Aorta (tissue), 5 donors: ENCODE data around the gene ELAC1. TPM values are rescaled to one million over a fixed set of nuclear protein-coding genes. Genes with fewer than 3 reads are reported as not detected.

Experiments used
- ATAC-seq: fragments of 200-7000 bp; cut with Tn5 transposase; one replicate; pipeline ENCODE4 v1.9.1; 2022; ENCODE audit warnings: moderate library complexity; ENCODE audit not compliant: low FRiP score
- DNase-seq, 2 donors: peaks; one replicate each; pipeline ENCODE4 v3.0.0-alpha.2; 2020
- H3K27ac ChIP-seq, 2 donors: one replicate each; pipeline ENCODE4 v1.5.1; 2013; ENCODE audit warnings: low read length in 2 of 2, mild to moderate bottlenecking in 2 of 2, moderate library complexity in 2 of 2, control low read depth in 1 of 2, inconsistent platforms in 1 of 2, low read depth in 1 of 2
- H3K27me3 ChIP-seq, 2 donors: one replicate each; pipeline ENCODE4 v1.6.1; 2013; ENCODE audit warnings: control low read depth in 1 of 2, low read length in 1 of 2, mild to moderate bottlenecking in 1 of 2, moderate library complexity in 1 of 2; ENCODE audit not compliant: insufficient read depth in 2 of 2, control insufficient read depth in 1 of 2
- H3K36me3 ChIP-seq, 2 donors: one replicate each; pipeline ENCODE4 v1.6.1; 2013; ENCODE audit warnings: control low read depth in 1 of 2, low read length in 1 of 2, mild to moderate bottlenecking in 1 of 2; ENCODE audit not compliant: insufficient read depth in 2 of 2, control insufficient read depth in 1 of 2
- H3K4me1 ChIP-seq, 2 donors: one replicate each; pipeline ENCODE4 v1.6.1; 2013; ENCODE audit warnings: low read length in 2 of 2, control low read depth in 1 of 2, mild to moderate bottlenecking in 1 of 2, moderate library complexity in 1 of 2; ENCODE audit not compliant: insufficient read depth in 2 of 2, control insufficient read depth in 1 of 2
- H3K4me3 ChIP-seq, 2 donors: one replicate each; pipeline ENCODE4 v1.5.1; 2013; ENCODE audit warnings: low read length in 2 of 2, control low read depth in 1 of 2, mild to moderate bottlenecking in 1 of 2
- H3K9me3 ChIP-seq: one replicate; pipeline ENCODE4 v1.6.1; 2013; ENCODE audit warnings: mild to moderate bottlenecking, low read length; ENCODE audit not compliant: control insufficient read depth
- WGBS, 2 donors: extraction: QIAGEN DNeasy Blood & Tissue Kit; methylation state at CpG; one replicate each; pipeline ENCODE4 v1.1.7; 2013; 5-methylcytosine and 5-hydroxymethylcytosine counted together
- intact Hi-C, 2 donors: fragments of 100-400 bp; cut with DNase I; formaldehyde crosslinking; loops; one replicate each; pipeline versions ENCODE4 v1.14.2 to v1.15.0; 2022
- polyA plus RNA-seq, 2 donors: library from polyadenylated mRNA; stranded (reverse); fragments of 200-250 nt; gene quantifications; one replicate each; pipeline ENCODE4 v1.2.3, GENCODE V29; 2013
- total RNA-seq, 2 donors: library from RNA; stranded (reverse); fragmentation: NEBNext Ultra II Directional; extraction: Animal tissue kit (Norgen Biotek cat#: 25700); gene quantifications; one replicate each; pipeline ENCODE4 v1.2.1, GENCODE V29; 2021
- donor health status: healthy with polysubstance abuse.
- donor health status: Bipolar disorder and iron deficiency.
- donor health status: DM: no; HTN: no; CAD: no.
- donor health status: DM: no; HTN: no; CAD: no.
- donor health status: DM: yes; HTN: yes; CAD: no.

ELAC1 gene
- total and polyA plus RNA-seq, 4 donors = 5.1 to 9.4 (median 8.1) TPM

- WGBS, 2 donors = 94 to 95% methylated on average over 5 of the region's 5 CpGs
- no peaks in the 10 kb centered on the region for H3K4me1 ChIP-seq
- ATAC-seq (no peak), DNase-seq (no peak)
- H3K4me3 ChIP-seq = no peak overlapping the region
- H3K27ac ChIP-seq = no peak overlapping the region
- no peaks in the 10 kb centered on the region for H3K9me3 ChIP-seq
- no peaks in the 10 kb centered on the region for H3K27me3 ChIP-seq
- intact Hi-C loops = no loop called here
- no peaks in the 10 kb centered on the region for H3K36me3 ChIP-seq
These were observed 38.4 kb downstream of the ELAC1 start for GRCh38 chr18:51006061-51006818.

- ATAC-seq (no peak), DNase-seq (no peak)
- H3K36me3 ChIP-seq = no peaks in the 10 kb centered on the region
- WGBS, 2 donors = 68 to 69% methylated on average over 9 to 13 of the region's 13 CpGs
- H3K27ac ChIP-seq = no peak overlapping the region
- intact Hi-C loops = no loop called here
- H3K4me1 ChIP-seq = no peaks in the 10 kb centered on the region
- no peak overlapping the region for H3K4me3 ChIP-seq
- H3K27me3 ChIP-seq = no peaks in the 10 kb centered on the region
- no peaks in the 10 kb centered on the region for H3K9me3 ChIP-seq
These were observed 39.3 kb downstream of the ELAC1 start for GRCh38 chr18:51006948-51007789.

DNA sequence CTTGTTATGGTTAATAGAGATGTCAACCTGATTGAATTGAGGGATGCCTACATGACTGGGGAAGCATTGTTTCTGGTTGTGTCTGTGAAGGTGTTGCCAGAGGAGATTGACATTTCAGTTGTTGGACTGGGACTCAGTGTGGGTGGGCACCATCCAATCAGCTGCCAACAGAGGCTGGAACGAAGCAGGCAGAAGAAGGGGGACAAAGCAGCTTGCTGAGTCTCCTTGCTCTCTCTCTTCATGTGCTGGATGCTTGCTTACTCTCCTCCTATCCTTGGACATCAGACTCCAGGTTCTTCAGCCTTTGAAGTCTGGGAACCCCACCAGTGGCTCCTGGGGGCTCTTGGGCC, 39.9 kb downstream of the ELAC1 start:
- no peak for DNase-seq
- Histone ChIP-seq H3K27ac (no peak overlapping the region), H3K36me3 (no peaks in the 10 kb centered on the region), H3K27me3 (no peaks in the 10 kb centered on the region), H3K9me3 (no peaks in the 10 kb centered on the region), H3K4me1 (no peaks in the 10 kb centered on the region), H3K4me3 (no peak overlapping the region)
- WGBS, 2 donors = 49 to 67% methylated on average over 1 of the region's 1 CpG
- intact Hi-C loops = no loop called here
- no peak for ATAC-seq

DNA sequence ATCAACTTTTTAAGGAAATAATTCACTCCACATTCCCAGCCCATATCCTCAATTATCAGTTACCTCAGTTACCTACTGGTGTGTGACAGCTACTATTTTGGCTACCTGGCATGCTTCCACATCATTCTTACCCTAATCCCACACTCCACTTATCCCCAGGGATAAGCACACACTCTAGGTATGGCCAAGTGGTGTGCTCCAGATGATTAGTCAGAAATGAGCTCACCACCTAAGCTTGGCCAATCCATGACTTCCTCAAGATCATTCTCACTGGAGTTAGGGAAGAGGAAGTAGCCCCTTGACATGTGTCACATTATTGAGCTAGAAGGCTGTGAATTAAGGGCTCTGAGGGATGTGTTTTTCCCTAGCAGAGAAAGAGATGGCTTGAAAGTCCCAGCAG, 41.2 kb downstream of the ELAC1 start:
- Histone ChIP-seq H3K27ac (no peak overlapping the region), H3K36me3 (no peaks in the 10 kb centered on the region), H3K27me3 (no peaks in the 10 kb centered on the region), H3K9me3 (no peaks in the 10 kb centered on the region), H3K4me1 (no peaks in the 10 kb centered on the region), H3K4me3 (no peak overlapping the region)
- no peak for ATAC-seq
- intact Hi-C loops = no loop called here
- DNase-seq = no peak

DNA sequence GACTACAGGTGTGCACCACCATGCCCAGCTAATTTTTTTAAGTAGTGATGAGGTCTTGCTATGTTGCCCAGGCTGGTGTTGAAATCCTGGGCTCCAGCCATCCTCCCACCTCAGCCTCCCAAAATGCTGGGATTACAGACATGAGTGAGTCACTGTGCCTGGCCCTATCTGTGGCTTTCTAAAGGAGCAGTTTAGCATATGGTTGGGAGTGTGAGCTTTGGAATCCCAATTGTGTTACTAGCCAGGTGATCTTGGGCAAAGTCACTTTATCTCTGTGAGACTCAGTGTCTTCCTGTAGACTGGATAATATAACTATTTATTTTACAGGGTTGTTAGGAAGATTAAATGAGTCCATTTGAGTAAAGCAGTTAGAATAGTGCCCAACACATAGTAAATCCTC, 42.4 kb downstream of the ELAC1 start:
- no peaks in the 10 kb centered on the region for H3K4me1 ChIP-seq
- no peaks in the 10 kb centered on the region for H3K9me3 ChIP-seq
- intact Hi-C loops = no loop called here
- ATAC-seq (no peak), DNase-seq (no peak)
- H3K36me3 ChIP-seq = no peaks in the 10 kb centered on the region
- no peak overlapping the region for H3K4me3 ChIP-seq
- no peak overlapping the region for H3K27ac ChIP-seq
- H3K27me3 ChIP-seq = no peaks in the 10 kb centered on the region

- Histone ChIP-seq H3K4me3 (no peak overlapping the region), H3K9me3 (no peaks in the 10 kb centered on the region), H3K4me1 (no peaks in the 10 kb centered on the region), H3K27me3 (no peaks in the 10 kb centered on the region), H3K36me3 (no peaks in the 10 kb centered on the region), H3K27ac (no peak overlapping the region)
- DNase-seq (no peak), ATAC-seq (no peak)
- intact Hi-C loops = no loop called here
- 42 to 52% methylated on average over 3 of the region's 3 CpGs for WGBS, 2 donors
These were observed 43.9 kb downstream of the ELAC1 start for GRCh38 chr18:51011709-51012108.

DNA sequence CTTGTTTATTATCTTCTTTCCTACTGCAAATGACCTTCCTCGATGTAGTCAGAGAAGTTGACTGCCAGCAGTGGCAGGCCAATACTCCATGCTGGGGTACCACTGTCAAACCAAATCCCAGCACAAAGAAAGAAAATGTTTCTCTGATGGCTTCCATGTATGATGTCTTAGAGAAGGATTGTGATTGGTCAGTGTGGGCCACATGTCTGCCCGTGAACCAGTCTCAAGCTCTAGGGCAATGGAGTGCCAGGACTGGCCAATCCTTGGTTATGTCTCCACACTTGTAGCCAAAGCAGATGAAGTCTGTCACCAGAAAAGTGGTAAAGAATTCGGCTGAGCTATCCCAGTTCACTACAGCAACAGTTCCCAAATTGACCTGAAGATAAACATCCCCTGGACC, 44.6 kb downstream of the ELAC1 start:
- H3K4me3 ChIP-seq = no peak overlapping the region
- DNase-seq (no peak), ATAC-seq (no peak)
- H3K36me3 ChIP-seq = peaks cover 0 to 1% of the 10 kb centered on the region in 2 donors
- intact Hi-C loops = no loop called here
- no peaks in the 10 kb centered on the region for H3K9me3 ChIP-seq
- no peak overlapping the region for H3K27ac ChIP-seq
- H3K4me1 ChIP-seq = no peaks in the 10 kb centered on the region
- H3K27me3 ChIP-seq = no peaks in the 10 kb centered on the region
- 88 to 90% methylated on average over 3 of the region's 3 CpGs for WGBS, 2 donors

- no peak overlapping the region for H3K4me3 ChIP-seq
- no peaks in the 10 kb centered on the region for H3K27me3 ChIP-seq
- no peak overlapping the region for H3K27ac ChIP-seq
- H3K4me1 ChIP-seq = no peaks in the 10 kb centered on the region
- peaks cover 0 to 1% of the 10 kb centered on the region in 2 donors for H3K36me3 ChIP-seq
- intact Hi-C loops = no loop called here
- no peak for ATAC-seq
- 94 to 95% methylated on average over 3 of the region's 3 CpGs for WGBS, 2 donors
- no peak for DNase-seq
- no peaks in the 10 kb centered on the region for H3K9me3 ChIP-seq
These were observed 45.4 kb downstream of the ELAC1 start for GRCh38 chr18:51013259-51013658.
